GM23338 (cell line): ENCODE data around the gene FASN. TPM values are rescaled to one million over a fixed set of nuclear protein-coding genes. Genes with fewer than 3 reads are reported as not detected.

Source experiments
- ATAC-seq: fragments of 200-7000 bp; cut with Tn5 transposase; 3 replicates; pipeline ENCODE4 v1.9.1; 2020
- DNase-seq: peaks from one replicate; pipeline ENCODE4 v3.0.0-alpha.2; 2015; ENCODE audit warnings: low spot score
- H2AFZ ChIP-seq: fragments of 200-600 bp; sonication (generic); 2 replicates; pipeline ENCODE4 v1.8.0; 2016; ENCODE audit warnings: antibody characterized with exemption, mild to moderate bottlenecking, moderate library complexity
- H3F3A ChIP-seq: fragments of 200-600 bp; sonication (generic); replicated peaks from 2 replicates; pipeline ENCODE4 v1.8.0; 2017; ENCODE audit warnings: antibody characterized with exemption, mixed run types, low read depth
- H3K27ac ChIP-seq: fragments of 200-600 bp; sonication (generic); 2 replicates; pipeline ENCODE4 v1.6.1; 2016; ENCODE audit warnings: low read depth
- H3K27me3 ChIP-seq: fragments of 200-600 bp; sonication (generic); 2 replicates; pipeline ENCODE4 v1.8.0; 2016; ENCODE audit warnings: mild to moderate bottlenecking, mixed run types, moderate library complexity; ENCODE audit not compliant: insufficient read depth
- H3K36me3 ChIP-seq: fragments of 200-600 bp; sonication (generic); 2 replicates; pipeline ENCODE4 v1.8.0; 2016; ENCODE audit warnings: mild to moderate bottlenecking; ENCODE audit not compliant: insufficient read depth
- H3K4me1 ChIP-seq: fragments of 200-600 bp; sonication (generic); 2 replicates; pipeline ENCODE4 v1.8.0; 2016; ENCODE audit warnings: mild to moderate bottlenecking, moderate library complexity; ENCODE audit not compliant: insufficient read depth
- H3K4me2 ChIP-seq: fragments of 200-600 bp; sonication (generic); 2 replicates; pipeline ENCODE4 v1.7.1; 2017; ENCODE audit warnings: mixed run types
- H3K4me3 ChIP-seq: fragments of 200-600 bp; sonication (generic); 2 replicates; pipeline ENCODE4 v1.6.1; 2016; ENCODE audit warnings: mixed run types
- H3K79me2 ChIP-seq: fragments of 200-600 bp; sonication (generic); replicated peaks from 2 replicates; pipeline ENCODE4 v1.8.0; 2017; ENCODE audit warnings: mild to moderate bottlenecking; ENCODE audit not compliant: insufficient read depth
- H3K9me2 ChIP-seq: fragments of 200-600 bp; sonication (generic); 2 replicates; pipeline ENCODE4 v1.8.0; 2017; ENCODE audit not compliant: insufficient read depth
- H4K20me1 ChIP-seq: fragments of 200-600 bp; sonication (generic); replicated peaks from 2 replicates; pipeline ENCODE4 v1.8.0; 2017; ENCODE audit warnings: mild to moderate bottlenecking; ENCODE audit not compliant: insufficient read depth
- H3K27ac Mint-ChIP-seq: 2 replicates; pipeline ENCODE4 v1.8.0; 2020; ENCODE audit warnings: inconsistent platforms, mild to moderate bottlenecking, moderate library complexity, mixed read lengths
- H3K27me3 Mint-ChIP-seq: 3 replicates; pipeline ENCODE4 v1.8.0; 2022; ENCODE audit warnings: low read depth, mild to moderate bottlenecking, moderate library complexity, mixed read lengths, inconsistent platforms; ENCODE audit not compliant: insufficient read depth, poor library complexity
- H3K36me3 Mint-ChIP-seq: 3 replicates; pipeline ENCODE4 v1.8.0; 2021; ENCODE audit warnings: low read depth, mild to moderate bottlenecking, inconsistent platforms, moderate library complexity, mixed read lengths
- H3K4me1 Mint-ChIP-seq: 3 replicates; pipeline ENCODE4 v1.8.0; 2020; ENCODE audit warnings: mild to moderate bottlenecking, inconsistent platforms, mixed read lengths
- H3K4me3 Mint-ChIP-seq: 3 replicates; pipeline ENCODE4 v1.8.0; 2021; ENCODE audit warnings: moderate library complexity, mild to moderate bottlenecking, inconsistent platforms, mixed read lengths
- H3K9me3 Mint-ChIP-seq: 3 replicates; pipeline ENCODE4 v1.8.0; 2020; ENCODE audit warnings: moderate library complexity, mild to moderate bottlenecking, inconsistent platforms, mixed read lengths
- CREB1 ChIP-seq: fragments of 250-450 bp; sonication (Bioruptor Pico); IDR thresholded peaks from 2 replicates; pipeline ENCODE4 v1.5.0; 2020; ENCODE audit warnings: low read depth, mild to moderate bottlenecking, moderate library complexity
- EZH2 ChIP-seq: fragments of 200-600 bp; sonication (generic); IDR thresholded peaks from one replicate; pipeline ENCODE4 v1.8.0; 2017; ENCODE audit warnings: antibody characterized with exemption, mild to moderate bottlenecking, low read depth; ENCODE audit not compliant: unreplicated experiment
- EZH2phosphoT487 ChIP-seq: fragments of 200-600 bp; sonication (generic); IDR thresholded peaks from one replicate; pipeline ENCODE4 v1.8.1; 2018; ENCODE audit warnings: antibody characterized with exemption; ENCODE audit not compliant: unreplicated experiment
- JUNB ChIP-seq: IDR thresholded peaks from one replicate; pipeline ENCODE4 v1.6.1; 2016; ENCODE audit warnings: antibody characterized with exemption; ENCODE audit not compliant: unreplicated experiment
- NANOG ChIP-seq: IDR thresholded peaks from 2 replicates; pipeline ENCODE4 v1.6.1; 2016; ENCODE audit warnings: antibody characterized with exemption, borderline replicate concordance
- REST ChIP-seq: IDR thresholded peaks from one replicate; pipeline ENCODE4 v1.6.1; 2018; ENCODE audit warnings: antibody characterized with exemption; ENCODE audit not compliant: unreplicated experiment
- STAT1 ChIP-seq: IDR thresholded peaks from one replicate; pipeline ENCODE4 v1.6.1; 2016; ENCODE audit warnings: antibody characterized with exemption; ENCODE audit not compliant: unreplicated experiment
- ZNF114 ChIP-seq: fragments of 250-450 bp; sonication (Bioruptor Pico); IDR thresholded peaks from 2 replicates; pipeline ENCODE4 v1.5.0; 2020; ENCODE audit warnings: mild to moderate bottlenecking, moderate library complexity
- ZNF331 ChIP-seq: fragments of 250-450 bp; sonication (Bioruptor Pico); IDR thresholded peaks from 2 replicates; pipeline ENCODE4 v1.5.0; 2020; ENCODE audit warnings: low read depth, mild to moderate bottlenecking, moderate library complexity
- polyA plus RNA-seq: library from polyadenylated mRNA; unstranded; fragments of >200 nt; fragmentation: Nextera tagmentation; extraction: Ambion mirVana; gene quantifications from 2 replicates; pipeline ENCODE4 v1.2.1, GENCODE V29; 2016
- total RNA-seq: library from RNA; depleted of rRNA; stranded (reverse); fragments of >200 nt; shearing (Covaris generic); gene quantifications from 2 replicates; pipeline ENCODE4 v1.2.3, GENCODE V29; 2014
- TF ChIP-seq, protein P1 (sequence below), 2 experiments: fragments of 200-600 bp in 1 of 2; sonication (generic) in 1 of 2; conservative IDR thresholded peaks; 2 replicates each; pipeline versions ENCODE4 v1.5.1 to v1.6.1; 2016 to 2017; ENCODE audit warnings: antibody characterized with exemption in 2 of 2, low read depth in 2 of 2, mild to moderate bottlenecking in 2 of 2, moderate library complexity in 1 of 2

Gene FASN
- total and polyA plus RNA-seq, 2 experiments from 2014 or later: 120 to 849 TPM

DNA sequence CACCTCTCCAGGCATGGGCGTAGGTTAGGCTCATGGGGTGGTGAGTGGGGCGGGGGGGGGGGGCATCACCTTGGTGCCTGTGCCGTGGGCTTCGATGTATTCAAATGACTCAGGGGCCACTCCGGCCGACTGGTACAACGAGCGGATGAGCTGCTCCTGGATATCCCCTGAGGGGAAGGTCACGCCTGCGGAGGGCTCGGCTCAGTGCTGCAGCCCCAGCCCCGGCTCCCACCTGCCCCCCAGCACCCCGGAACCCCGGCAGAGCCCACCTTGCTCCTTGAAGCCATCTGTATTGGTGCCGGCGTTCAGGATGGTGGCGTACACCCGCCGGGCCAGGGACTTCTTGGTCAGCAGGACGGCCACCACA, 5.4 kb downstream of the FASN start (continued):
- TF ChIP-seq REST (no peak), STAT1 (no peak), CREB1 (CRISPR knock-in tag) (no peak)

GRCh38 chr17:82092094-82092586, 5.9 kb downstream of the FASN start:
- peaks cover 3% of the 10 kb centered on the region for H3K4me1 Mint-ChIP-seq
- TF ChIP-seq JUNB (no peak), STAT1 (no peak), EZH2 (no peak)
- Histone ChIP-seq H4K20me1 (peaks cover 43% of the 10 kb centered on the region), H3K27me3 (no peaks in the 10 kb centered on the region), H3K4me3 (no peak overlapping the region), H3K27ac (no peak overlapping the region), H3K9me2 (no peaks in the 10 kb centered on the region), H3F3A (0 out of 2 replicates have a peak, but pooled peaks cover 25% of the 10 kb centered on the region), H2AFZ (no peak overlapping the region), H3K4me2 (no peak overlapping the region), H3K79me2 (peaks cover 33% of the 10 kb centered on the region), H3K36me3 (peaks cover 18% of the 10 kb centered on the region; the same call in 1 of the 2 replicates), H3K4me1 (peaks cover 9% of the 10 kb centered on the region; the same call in 1 of the 2 replicates)
- DNase-seq (no peak), ATAC-seq (no peak)
- no peak overlapping the region for H3K27ac Mint-ChIP-seq
- H3K9me3 Mint-ChIP-seq: no peaks in the 10 kb centered on the region
- H3K27me3 Mint-ChIP-seq: peaks cover 6% of the 10 kb centered on the region
- H3K36me3 Mint-ChIP-seq: peaks cover 62% of the 10 kb centered on the region; the same call in 2 of the 3 replicates
- no peak overlapping the region for H3K4me3 Mint-ChIP-seq

DNA sequence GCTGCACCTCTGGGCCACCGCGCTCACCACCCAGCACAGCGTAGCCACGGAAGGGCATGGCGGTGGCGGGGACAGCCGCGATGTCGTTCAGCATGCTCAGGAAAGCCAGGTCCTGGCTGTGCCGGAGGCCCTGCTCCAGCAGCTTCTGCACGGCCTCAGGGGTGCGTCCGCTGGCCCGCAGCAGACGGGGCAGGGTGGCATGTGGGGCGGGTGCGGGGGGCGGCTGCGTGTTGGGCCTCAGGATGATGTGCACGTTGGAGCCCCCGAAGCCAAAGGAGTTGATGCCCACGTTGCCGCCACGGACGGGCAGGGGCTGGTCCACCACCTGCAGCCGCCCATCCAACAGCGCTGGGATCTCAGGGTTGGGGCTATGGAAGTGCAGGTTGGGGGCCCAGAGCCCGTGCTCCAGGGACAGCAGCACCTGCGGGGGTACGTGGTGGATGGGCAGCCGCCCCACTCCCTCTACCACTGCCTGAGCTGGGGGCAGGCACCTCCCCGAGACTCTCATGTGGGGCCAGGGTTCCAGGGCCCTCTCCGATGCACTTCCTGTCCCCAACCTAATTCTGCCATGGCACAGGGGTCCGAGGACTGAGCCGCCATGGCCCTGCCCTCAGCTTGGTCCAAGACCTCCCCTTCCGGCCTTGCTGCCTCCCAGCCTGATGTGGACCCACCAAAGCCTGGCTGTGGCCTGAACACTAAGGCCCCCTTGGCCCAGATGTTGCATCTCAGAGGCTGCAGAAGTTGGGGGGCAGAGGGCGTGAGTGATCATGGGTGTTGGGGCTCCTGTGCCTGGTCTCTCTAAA, 6.6 kb downstream of the FASN start:
- H3K4me1 Mint-ChIP-seq: peaks cover 3% of the 10 kb centered on the region
- H3K9me2 ChIP-seq: no peaks in the 10 kb centered on the region
- H3K79me2 ChIP-seq: peaks cover 26% of the 10 kb centered on the region
- no peaks in the 10 kb centered on the region for H3K9me3 Mint-ChIP-seq
- peaks cover 38% of the 10 kb centered on the region for H4K20me1 ChIP-seq
- no peak overlapping the region for H3K27ac Mint-ChIP-seq
- DNase-seq (no peak), ATAC-seq (no peak)
- H3K4me3 Mint-ChIP-seq: no peak overlapping the region
- H2AFZ ChIP-seq: no peak overlapping the region
- peaks cover 6% of the 10 kb centered on the region; the same call in 1 of the 2 replicates for H3K4me1 ChIP-seq
- H3K4me3 ChIP-seq: no peak overlapping the region
- no peak overlapping the region for H3K27ac ChIP-seq
- 0 out of 2 replicates have a peak, but pooled peaks cover 20% of the 10 kb centered on the region for H3F3A ChIP-seq
- H3K36me3 Mint-ChIP-seq: peaks cover 65% of the 10 kb centered on the region; the same call in 2 of the 3 replicates
- H3K4me2 ChIP-seq: no peak overlapping the region
- peaks cover 9% of the 10 kb centered on the region for H3K27me3 Mint-ChIP-seq
- peaks cover 18% of the 10 kb centered on the region; the same call in 1 of the 2 replicates for H3K36me3 ChIP-seq
- no peaks in the 10 kb centered on the region for H3K27me3 ChIP-seq
- no peak for TF ChIP-seq CREB1 (CRISPR knock-in tag)
- no peak for TF ChIP-seq EZH2phosphoT487
- TF ChIP-seq, protein P1, sequence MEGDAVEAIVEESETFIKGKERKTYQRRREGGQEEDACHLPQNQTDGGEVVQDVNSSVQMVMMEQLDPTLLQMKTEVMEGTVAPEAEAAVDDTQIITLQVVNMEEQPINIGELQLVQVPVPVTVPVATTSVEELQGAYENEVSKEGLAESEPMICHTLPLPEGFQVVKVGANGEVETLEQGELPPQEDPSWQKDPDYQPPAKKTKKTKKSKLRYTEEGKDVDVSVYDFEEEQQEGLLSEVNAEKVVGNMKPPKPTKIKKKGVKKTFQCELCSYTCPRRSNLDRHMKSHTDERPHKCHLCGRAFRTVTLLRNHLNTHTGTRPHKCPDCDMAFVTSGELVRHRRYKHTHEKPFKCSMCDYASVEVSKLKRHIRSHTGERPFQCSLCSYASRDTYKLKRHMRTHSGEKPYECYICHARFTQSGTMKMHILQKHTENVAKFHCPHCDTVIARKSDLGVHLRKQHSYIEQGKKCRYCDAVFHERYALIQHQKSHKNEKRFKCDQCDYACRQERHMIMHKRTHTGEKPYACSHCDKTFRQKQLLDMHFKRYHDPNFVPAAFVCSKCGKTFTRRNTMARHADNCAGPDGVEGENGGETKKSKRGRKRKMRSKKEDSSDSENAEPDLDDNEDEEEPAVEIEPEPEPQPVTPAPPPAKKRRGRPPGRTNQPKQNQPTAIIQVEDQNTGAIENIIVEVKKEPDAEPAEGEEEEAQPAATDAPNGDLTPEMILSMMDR (conservative IDR thresholded peaks at IDR 0.05; ENCODE audit: low read depth in 2 of 2): no peak
- no peak for TF ChIP-seq EZH2
- no peak for TF ChIP-seq JUNB
- TF ChIP-seq ZNF114: no peak
- no peak for TF ChIP-seq NANOG
- TF ChIP-seq REST: no peak
- no peak for TF ChIP-seq ZNF331 (CRISPR knock-in tag)
